GM18526 (cell line): ENCODE data around the gene CYB5A.

ENCODE experiments used
- POLR2A ChIP-seq: IDR thresholded peaks from 3 replicates; pipeline ENCODE4 v1.6.1; 2011; ENCODE audit not compliant: insufficient read length; ENCODE audit errors: extremely low read depth

The CYB5A gene

DNA sequence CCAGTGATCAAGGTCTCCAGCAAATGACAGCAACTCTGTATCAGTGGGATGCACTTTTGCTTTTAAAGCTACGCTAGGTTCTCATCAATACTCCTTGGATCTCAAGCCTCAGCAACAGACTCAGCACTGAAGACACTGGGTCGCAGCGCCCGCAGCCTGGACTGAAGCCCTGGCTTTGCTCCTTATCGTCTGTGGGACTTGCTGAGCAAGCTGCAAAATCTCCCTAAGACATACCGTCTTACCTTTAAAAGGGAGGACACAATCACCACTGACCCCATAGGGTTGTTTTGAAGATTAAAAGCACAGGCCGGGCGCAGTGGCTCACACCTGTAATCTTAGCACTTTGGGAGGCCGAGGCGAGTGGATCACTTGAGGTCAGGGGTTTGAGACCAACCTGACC lies 8.1 kb downstream of the CYB5A start:
- no peak for TF ChIP-seq POLR2A

DNA sequence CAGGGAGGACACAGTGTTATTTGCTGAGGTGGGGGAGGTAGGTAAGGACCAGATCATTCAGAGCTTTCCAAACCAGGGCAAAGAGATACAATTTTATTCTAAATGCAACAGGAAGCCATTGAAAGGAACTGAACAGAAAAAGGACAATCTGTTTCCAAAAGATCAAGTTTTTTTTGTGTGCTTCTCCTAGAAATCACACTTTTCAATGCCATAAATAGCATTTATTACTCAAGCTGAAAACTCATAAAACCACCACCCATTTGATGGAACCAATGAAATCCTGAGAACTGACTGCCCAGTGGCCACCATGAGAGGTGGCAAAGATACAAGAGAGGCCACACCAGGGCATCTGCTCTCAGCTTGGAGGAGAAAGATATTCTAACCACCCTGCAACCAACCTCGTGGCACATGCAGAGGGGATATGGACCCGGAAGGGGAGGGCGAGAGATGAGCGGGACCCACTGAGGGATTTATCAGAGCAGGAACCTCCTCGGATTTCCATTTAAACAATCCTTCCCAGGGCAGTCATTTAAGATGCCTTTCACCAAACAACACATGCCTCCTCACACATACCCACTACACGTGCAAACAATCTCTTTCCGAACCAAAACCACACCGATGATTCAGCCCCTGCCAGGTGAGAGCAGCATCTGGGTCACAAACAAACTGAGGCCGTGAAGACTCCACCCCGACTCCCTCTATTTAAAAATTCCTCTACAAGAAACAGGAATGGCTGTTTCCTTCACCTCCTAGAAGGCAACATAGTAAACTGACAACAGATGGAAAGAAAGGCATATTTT lies 8.8 kb downstream of the CYB5A start:
- TF ChIP-seq POLR2A: no peak

DNA sequence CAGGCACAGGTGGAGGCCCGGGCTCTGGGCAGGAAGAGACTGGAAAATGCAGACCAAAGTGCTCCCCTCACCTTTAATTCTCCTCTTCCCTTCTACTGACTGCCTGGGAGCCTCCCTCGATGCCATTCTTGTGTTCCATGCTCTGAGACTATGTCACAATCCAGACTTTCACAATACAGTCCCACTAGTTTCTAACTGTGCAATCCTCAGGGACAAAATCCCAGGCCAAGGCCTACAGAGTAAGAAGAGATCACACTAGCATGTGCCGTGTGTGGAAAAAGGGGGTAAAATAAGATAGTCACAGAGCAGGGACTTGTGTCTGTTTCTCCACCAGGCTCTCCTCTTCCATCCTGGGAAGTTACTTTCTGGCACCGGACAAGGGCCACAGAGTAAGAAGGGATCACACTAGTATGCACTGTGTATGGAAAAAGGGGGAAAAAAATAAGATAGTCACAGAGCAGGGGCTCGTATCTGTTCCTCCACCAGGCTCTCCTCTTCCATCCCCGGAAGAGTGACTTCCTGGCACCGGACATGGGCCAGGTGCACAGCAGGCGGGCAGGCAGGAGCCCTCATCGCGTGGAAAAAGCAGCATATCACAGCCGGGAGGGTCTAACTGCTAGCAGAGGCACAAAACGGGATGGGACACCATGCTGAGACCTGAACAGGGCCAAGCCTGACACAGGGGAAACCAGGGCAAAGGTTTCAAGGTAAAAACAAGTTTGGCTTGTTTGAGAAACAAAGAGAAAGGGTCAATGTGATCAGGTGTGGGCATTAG lies 9.6 kb downstream of the CYB5A start:
- no peak for TF ChIP-seq POLR2A

DNA sequence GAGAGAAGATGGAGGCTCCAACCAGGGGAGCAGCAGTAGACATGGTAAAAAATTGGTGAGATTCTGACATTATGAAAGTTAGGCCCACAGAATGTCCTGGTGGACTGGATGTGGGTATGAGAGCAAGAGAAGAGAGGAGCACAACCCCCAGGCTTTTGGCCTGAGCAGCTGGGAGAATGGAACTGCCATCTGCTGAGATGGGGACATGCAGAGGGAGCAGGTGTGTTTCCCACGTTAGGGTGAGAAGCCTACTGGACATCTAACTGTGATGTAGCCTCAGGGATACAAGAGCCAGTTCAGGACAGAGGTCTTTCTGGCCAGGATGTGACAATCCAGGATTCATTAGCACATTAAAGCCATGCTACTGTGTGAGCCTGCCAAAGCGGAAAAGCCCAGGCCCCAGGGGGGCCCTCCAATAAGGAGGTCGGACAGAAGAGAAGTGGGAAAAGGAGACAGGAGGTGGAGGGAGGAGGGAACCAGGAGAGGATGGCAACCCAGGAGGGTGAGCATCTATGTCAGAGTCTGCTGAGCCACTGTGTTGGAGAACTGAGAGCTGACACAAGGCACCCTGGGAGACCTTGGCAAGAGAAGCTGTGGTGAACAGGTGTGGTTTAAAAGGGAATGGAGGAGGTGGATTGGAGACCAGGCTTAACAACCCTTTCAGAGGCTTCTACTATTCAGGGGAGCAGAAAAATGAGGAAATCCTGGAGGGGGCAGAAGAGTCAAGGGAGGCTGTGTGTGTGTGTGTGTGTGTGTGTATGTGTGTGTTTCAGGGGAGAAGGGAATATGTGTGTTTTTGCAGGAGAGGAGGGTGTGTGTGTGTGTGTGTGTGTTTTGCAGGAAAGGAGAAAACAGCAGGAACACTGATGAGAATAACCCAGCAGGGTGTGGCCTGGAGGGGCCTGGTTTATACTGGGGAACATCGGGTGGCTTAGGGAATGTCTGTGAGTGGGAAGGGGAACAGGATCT lies 10.5 kb downstream of the CYB5A start:
- no peak for TF ChIP-seq POLR2A

DNA sequence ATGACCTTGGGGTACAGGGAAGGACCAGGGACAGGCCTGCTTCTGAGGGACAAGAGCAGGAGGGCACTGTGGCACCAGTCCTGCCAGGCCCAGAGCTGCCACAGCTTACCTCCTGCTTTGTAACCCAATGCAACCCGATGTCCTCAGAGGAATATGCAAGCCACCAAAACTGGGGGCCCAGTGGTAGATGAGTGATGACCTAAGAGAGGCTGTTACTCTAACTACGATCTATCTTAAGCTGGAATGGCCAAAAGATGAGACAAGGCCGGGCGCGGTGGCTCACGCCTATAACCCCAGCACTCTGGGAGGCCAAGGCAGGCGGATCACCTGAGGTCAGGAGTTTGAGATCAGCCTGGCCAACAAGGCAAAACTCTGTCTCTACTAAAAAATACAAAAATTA lies 12.8 kb downstream of the CYB5A start:
- no peak for TF ChIP-seq POLR2A

DNA sequence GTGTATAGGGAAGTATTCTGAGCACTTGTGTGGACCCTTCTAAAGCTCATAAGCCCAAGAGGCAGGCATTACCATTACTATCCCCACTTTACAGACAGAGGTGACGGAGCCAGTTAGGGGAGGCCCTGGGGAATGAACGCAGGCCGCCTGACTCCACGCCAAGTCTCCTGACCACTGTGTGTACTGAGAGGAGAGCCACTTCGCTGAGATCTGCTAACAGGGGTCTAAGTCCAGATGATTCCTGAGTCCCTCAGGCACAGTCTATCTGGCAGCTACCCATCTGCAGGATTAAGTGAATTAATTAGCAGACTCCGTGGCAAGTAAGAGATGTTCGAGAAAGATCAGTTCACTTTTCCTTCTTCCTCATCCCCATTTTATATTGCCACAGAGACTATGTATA lies 13.7 kb downstream of the CYB5A start:
- TF ChIP-seq POLR2A: no peak

DNA sequence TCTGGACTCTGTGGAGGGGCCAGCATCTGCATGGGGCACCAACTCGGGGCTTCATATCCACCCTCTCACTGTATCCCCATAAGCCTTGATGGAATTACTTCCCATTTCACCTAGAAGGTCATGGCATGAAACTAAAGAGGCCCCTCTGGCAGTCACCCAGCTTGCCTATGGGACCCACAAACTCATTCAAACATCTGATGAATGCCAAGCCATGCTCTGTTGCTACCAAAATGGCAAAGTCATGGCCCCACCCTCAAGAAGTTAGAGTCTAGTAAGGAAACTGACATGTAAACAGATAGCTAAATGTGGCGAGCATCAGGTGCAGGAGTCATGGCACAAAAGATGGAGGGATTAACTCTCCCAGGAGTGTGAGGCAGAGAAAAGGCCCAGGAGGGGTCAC lies 14.5 kb downstream of the CYB5A start:
- TF ChIP-seq POLR2A: no peak

DNA sequence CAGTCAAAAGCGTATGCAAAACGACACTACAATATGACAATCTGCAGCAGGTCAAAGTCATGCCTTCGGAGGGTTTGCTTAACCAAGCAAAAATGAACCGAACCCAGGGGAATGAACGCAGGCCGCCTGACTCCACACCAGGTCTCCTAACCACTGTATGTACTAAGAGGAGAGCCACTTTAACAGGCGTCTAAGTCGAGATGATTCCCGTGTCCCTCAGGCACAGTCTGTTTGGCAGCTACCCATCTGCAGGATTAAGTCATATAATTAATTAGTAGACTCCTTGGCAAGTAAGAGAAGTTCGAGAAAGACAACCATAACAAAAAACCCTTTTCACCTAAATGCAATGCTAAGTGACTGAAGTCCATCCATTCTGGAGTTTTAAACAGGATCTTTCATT lies 15.2 kb downstream of the CYB5A start:
- no peak for TF ChIP-seq POLR2A

DNA sequence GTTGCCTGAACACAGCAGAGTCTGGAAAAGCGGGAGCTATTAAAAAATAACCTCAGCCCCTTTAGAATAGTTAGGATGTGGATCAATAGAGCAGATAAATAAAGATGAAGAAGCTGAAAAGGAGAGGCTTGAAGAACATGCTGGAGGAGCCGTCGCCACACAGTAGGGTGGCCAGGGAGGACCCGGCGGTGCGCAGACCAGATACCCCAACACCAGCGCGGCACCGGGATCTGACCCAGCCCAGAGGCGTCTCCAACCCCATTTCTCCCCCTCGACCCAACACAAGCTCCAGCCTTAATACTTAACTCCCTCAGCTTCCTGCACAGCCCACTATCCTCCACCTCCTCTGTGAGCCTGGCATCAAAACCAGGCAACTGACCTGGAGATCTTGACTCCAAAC lies 16.0 kb downstream of the CYB5A start:
- TF ChIP-seq POLR2A: no peak

DNA sequence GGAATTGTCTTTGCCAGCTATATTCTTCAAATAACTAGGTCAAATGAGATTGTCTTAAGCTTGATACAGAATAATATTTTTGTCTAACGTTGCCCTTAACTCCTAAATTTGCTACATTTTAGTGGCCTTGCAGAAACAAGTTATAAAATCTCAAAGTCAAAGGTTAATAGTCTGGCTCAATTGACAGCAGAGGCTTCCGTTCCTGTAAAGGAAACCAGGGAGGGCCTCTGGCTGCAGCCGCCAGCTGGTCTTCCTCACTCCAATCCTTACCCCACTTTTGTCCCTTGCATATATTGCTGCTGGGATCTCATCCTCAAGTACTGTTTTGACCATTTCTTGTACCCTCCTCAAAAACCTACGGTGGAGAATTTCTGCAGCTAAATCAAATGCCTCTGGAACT lies 17.1 kb downstream of the CYB5A start:
- no peak for TF ChIP-seq POLR2A

DNA sequence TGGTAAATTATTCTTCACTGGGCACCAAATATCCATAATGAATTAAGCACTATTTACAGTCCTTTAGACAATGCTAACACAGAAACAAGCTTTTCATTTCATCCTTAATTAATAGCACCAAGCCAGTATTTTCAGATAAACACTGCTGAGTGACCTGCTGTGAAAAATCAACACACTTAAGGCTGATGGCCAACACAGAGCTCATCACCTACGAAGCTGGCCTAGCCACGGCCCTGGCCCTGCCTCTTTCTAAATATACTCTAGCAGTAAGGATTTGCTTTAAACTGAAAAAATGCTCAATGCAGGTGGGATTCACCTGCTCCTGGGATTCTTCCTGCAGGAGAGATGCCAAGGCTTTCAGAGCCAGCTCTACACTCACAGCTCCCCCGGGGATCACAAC lies 18.4 kb downstream of the CYB5A start:
- TF ChIP-seq POLR2A: no peak

DNA sequence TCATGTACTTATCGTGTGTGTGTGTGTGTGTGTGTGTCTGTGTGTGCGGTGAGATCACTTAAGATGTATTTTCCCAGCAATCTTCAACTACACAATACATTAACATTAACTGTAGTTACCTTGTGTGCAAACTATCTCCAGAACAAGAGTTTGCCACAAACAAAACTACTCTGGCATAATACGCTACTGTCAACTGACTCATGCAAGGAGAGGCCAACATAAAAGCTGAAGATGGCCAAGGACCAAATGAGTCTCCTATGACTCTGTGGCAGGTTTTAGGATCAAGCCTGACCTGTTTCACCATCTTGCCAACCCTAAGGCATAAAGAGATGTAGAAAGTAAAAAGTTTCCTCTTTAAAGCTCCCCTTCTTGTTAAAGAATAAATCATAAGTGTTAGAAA lies 20.1 kb downstream of the CYB5A start:
- no peak for TF ChIP-seq POLR2A

DNA sequence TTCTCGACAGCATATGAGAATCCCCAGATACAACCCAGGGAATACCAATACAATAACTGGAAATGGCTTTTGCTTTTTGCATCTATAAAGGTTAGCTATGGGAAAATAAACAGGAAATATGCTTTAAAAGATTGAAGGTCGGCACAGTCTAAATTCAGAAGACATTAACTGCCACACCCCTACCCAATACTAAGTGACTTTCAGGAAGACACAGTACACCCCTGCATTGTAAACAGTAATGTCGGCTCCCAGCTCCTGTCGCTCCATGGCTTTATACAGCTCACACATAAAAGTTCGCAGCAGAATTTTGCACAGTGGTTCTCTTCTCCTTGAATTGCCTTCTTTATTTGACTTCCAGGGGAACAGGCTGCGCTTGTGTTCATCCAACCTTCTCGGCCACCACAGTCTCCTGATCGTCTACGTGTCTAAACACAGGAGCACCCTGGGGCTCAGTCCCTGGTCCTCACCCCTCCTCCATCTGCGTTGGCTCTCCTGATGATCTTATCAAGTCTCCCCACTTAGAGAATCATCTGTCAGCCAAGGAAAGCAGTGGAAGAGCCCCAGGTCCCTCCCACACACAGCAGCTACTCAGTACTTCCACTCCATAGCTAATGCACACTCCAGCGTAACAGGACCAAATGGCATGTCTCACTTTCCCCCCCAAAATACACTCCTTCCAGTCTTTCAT lies 22.7 kb downstream of the CYB5A start:
- TF ChIP-seq POLR2A: no peak

DNA sequence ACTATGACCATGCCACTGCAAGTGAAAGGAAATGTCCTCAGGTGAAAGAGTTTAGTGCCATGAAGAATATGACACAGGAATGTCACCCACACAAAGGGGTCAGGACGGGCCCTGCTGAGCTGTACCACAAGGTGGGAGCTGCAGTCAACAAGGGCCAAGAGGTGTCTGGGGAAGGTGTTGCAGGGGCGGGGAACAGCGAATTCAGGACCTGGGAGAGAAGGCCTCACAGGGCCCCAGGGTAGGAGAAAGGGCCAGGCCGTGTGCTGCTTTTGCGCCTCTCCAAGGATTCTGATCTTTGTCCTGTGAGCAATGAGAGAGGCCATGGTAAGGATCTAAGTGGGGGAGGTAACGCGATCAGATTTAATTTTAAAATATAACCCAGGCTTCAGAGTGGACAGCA lies 23.6 kb downstream of the CYB5A start:
- no peak for TF ChIP-seq POLR2A

DNA sequence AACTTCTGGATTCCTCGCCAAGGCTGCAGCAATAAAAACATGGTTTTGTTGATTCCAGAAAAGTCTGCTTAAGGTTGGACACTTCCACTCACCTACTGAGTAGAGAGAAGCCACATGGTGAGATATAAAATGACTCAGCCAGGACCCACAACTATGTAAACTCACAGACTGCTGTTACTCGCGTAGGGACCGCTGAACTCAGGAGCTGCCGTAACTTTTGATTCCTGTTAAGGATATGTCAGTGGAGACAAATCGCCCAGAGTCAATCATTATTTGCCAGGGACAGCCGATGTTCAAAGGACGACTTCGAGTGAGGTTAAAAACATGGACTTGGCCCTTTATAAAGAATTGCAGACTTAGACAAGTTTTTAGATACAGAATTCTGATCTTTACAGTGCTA lies 25.6 kb downstream of the CYB5A start:
- TF ChIP-seq POLR2A: no peak
